Pons (tissue), 1 donor: ENCODE data around the gene EXD3.
"Not testable (repeated sequence)": the region's sequence is repeated elsewhere in the genome, so short reads cannot be mapped to it uniquely, and the experiment has no call there.

ENCODE experiments used
- DNase-seq: peaks from one replicate; pipeline ENCODE4 v3.0.0-alpha.2; 2016; ENCODE audit warnings: low spot score

Gene EXD3

GRCh38 chr9:137411260-137411644 is 11.7 kb downstream of the EXD3 start:
- DNase-seq: no peak

DNA sequence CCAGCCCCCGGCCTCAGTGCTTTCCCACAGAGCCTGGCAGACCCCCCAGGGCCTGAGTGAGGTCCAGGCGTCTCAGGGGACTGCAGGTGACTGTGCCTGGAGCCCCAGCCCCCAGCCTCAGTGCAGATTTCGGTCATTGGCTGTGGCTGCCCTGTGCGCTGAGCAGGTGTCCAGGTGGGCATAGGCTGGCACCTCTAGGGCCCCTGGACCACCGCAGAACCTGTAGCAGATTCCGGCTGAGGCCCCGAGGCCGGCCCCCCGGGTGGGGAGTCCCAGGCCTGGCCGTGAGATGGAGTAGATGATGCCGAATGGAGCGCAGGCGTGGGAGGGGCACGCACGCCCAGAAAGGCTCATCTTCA is 12.1 kb downstream of the EXD3 start:
- DNase-seq: no peak

DNA sequence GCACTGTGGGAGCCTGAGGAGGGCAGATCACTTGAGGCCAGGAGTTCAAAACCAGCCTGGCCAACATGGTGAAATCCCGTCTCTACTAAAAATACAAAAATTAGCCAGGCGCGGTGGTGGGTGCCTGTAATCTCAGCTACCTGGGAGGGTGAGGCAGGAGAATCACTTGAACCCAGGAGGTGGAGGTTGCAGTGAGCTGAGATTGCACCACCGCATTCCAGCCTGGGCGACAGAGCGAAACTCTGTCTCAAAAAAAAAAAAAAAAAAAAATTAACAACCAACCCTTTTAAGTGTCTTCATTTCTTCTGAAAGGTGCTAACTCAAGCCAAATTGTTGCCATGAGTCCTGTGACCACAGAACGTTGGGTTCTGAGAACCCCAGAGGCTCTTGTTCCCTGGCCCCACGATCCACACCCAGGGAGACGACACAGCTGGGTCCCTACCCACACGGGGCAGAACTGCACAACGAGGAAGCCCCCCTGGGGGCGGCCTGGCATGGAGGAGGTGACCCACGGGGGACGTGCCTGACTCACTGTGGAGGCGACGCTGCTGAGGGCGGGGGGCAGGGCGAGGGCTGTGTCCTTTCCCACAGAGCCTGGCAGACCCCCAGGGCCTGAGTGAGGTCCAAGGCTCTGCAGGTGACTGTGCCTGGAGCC is 12.6 kb downstream of the EXD3 start:
- DNase-seq: not testable (repeated sequence)

DNA sequence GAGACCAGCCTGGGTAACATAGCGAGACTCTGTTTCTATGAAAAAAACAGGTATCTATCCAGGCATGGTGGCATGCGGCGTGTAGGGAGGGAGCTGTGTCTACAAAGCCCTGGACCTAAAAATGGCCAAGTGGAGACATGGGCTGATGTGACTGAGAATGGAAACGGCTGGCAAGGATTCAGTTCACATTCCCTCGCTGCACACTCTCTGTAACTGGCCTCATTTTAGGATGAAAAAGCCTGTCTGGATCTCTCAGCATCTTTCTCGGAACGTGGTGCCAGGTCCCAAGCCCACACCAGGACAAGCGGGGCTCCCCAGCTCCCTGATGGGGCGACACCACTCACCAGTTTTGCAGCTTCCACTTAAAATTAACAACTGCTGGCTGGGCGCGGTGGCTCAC is 13.4 kb downstream of the EXD3 start:
- no peak for DNase-seq

DNA sequence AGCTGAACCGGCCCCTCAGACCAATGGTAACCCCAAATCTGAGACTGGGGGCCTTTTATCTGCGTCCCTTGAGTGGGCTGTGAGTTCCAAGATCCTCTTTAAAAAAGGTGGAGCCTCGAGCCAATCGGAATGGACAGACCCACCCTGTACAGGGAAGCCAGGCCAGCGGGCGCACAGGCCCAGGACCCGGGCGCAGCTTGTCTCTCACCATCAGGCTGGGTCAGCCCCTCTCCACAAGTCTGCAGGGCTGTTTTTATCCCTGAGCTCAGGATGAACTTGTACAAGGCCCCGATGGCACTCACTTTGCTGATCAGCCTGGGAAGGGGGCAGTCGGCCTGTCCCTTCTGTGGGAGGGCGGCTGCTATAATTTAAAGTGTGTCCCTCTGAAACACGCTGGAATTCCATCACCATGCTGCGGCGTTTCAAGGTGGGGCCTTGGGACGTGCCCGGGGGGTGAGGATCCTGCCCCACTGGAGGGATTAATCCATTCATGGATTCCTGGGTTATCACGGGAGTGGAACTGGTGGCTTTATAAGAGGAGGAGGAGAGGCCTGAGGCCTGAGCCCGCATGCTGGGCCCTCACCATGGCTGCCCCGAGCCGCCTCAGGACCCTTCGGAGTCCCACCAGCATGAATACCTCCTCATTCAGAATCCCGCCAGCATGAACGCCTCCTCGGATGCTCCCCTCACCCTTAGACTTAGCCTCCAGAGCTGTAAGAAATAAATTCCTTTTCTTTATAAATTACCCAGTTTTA is 14.1 kb downstream of the EXD3 start:
- DNase-seq: no peak

DNA sequence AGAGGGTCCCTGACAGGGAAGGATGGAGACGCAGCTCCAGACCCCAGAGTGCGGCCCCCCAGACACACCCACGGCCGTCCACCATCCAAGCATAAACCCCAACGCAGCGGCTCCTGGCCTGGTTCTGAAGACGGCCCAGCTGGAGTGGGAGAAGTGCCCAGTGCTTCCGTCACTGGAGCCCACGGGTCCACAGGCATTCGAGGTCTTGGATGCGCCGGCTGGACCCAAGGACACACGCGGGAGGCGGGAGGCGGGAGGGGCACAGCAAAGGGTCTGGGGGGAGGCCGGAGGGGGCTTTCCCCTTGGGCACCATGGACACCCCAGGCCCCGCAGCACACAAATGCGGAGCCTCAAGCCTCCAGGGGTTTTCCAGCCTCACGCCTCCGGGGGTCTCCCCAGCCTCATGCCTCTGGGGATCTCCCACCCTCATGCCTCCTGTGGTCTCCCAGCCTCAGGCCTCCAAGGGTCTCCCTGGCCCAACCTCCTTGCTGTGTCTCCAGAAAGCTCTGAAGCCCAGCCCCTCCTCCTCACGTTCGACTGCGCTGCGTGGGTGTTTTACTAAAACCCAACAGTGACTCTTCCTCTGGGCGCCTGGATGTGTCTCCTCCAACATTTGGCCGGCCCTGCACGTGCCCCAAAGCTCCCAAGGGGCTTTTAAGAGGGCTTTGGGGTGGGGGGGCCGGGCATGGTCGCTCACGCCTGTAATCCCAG is 15.2 kb downstream of the EXD3 start:
- no peak for DNase-seq

- DNase-seq: no peak
Observed at GRCh38 chr9:137406876-137407589, 15.9 kb downstream of the EXD3 start.

- DNase-seq: no peak
Observed at GRCh38 chr9:137406085-137406760, 16.7 kb downstream of the EXD3 start.

DNA sequence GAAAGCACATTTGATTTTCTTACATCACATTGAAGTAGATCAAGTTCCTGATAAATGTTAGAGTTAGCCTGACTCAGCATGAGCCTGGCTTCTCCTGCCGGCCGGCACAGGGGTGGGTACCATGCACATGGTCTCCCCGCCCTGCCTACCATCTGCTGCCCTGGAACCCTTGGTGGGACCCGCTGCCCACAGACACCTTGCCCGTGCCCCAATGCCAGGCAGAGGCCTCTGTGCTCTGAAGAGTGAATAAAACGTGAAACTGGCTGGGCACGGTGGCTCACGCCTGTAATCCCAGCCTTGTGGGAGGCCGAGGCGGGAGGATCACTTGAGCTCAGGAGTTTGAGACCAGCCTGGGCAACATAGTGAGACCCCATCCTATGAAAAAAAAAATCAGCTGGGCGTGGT is 17.3 kb downstream of the EXD3 start:
- no peak for DNase-seq

DNA sequence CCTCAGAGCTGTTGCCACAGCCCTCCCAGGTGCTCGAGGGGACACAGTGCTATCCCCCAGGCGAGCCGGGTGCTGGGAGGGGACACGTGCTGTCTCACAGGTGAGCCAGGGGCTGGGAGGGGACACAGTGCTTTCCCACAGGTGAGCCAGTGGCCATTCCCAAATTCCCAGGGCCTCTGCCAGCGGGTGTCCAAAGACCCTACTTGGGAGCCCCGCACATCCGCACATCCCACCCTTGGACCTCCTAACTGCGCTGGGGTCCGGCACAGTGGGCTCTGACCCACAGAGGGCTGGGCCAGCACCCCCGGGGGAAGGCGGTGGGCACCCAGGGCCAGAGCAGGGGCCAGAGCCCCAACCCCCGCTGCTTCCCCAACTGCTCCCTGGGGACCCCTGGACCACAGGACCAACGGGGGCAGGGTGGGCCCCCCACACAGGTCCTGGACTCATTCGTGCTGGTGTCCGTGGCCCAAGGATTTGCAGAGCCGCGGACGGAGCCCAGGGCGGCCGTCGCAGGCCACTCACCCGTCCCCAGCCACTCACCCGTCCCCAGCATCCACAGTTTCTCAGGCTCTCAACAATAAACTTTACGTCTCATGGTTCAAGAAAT is 17.9 kb downstream of the EXD3 start:
- no peak for DNase-seq

DNA sequence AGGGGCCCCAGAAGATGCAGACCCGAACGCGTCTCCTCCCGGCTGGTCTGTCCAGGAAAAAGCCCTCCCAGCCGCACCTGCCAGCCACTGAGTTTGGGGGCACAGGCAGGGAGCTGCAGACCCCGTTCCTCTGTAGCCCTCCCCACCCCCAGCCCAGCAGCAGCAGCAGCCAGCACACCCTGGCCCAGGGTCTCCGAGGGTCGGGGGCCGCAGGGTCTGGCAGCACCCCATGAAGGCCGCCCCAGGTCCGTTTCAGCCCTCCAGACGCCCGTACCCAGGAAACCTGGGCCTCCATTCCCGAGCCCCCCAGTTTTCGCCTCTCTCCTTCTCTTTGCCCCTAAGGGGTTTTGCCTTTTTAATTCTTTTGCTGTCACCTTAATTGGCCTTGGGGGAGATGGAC is 19.7 kb downstream of the EXD3 start:
- no peak for DNase-seq

- no peak for DNase-seq
Observed at GRCh38 chr9:137402746-137403145, 20.2 kb downstream of the EXD3 start.

GRCh38 chr9:137398561-137399468 is 24.1 kb downstream of the EXD3 start:
- DNase-seq: no peak

- DNase-seq: no peak
Observed at GRCh38 chr9:137397675-137398423, 25.1 kb downstream of the EXD3 start.

GRCh38 chr9:137396634-137397367 is 26.2 kb downstream of the EXD3 start:
- no peak for DNase-seq

- DNase-seq: no peak
Observed at GRCh38 chr9:137396227-137396626, 26.7 kb downstream of the EXD3 start.

GRCh38 chr9:137395666-137396010 is 27.3 kb downstream of the EXD3 start:
- DNase-seq: no peak

- DNase-seq: no peak
Observed at GRCh38 chr9:137394866-137395665, 27.9 kb downstream of the EXD3 start.
